Stimulated activated naive B cell treated with anti-CD40 and anti-IgM and Interleukin-4, amounts not matched to agents 10 μg/mL and 1 μg/mL and 100 μg/mL, for 72 hours (primary cell): Measurements from ENCODE around the gene C3.
"Not testable (repeated sequence)": the region's sequence is repeated elsewhere in the genome, so short reads cannot be mapped to it uniquely, and the experiment has no call there.

Experiments used
- ATAC-seq, 2 donors: fragments of 150-1000 bp; cut with Tn5 transposase; replicated peaks; 2 replicates each; pipeline ENCODE4 v1.10.0; 2021; ENCODE audit warnings: moderate library complexity in 1 of 2
- DNase-seq: peaks from one replicate; pipeline ENCODE4 v3.0.0; 2021
- H3K27ac Mint-ChIP-seq: one replicate; pipeline ENCODE4 v1.8.0; 2022; ENCODE audit warnings: mild to moderate bottlenecking, mixed read lengths
- H3K27me3 Mint-ChIP-seq, 2 donors: one replicate each; pipeline ENCODE4 v1.8.0; 2022; ENCODE audit warnings: mixed read lengths in 2 of 2
- H3K36me3 Mint-ChIP-seq, 2 donors: one replicate each; pipeline ENCODE4 v1.8.0; 2022; ENCODE audit warnings: mixed read lengths in 2 of 2, mild to moderate bottlenecking in 1 of 2
- H3K4me1 Mint-ChIP-seq, 2 donors: one replicate each; pipeline ENCODE4 v1.8.0; 2022; ENCODE audit warnings: mixed read lengths in 2 of 2, mild to moderate bottlenecking in 1 of 2
- H3K4me3 Mint-ChIP-seq, 2 donors: one replicate each; pipeline ENCODE4 v1.8.0; 2022; ENCODE audit warnings: mild to moderate bottlenecking in 2 of 2, mixed read lengths in 2 of 2, moderate library complexity in 1 of 2
- H3K9me3 Mint-ChIP-seq, 2 donors: one replicate each; pipeline ENCODE4 v1.8.0; 2022; ENCODE audit warnings: mixed read lengths in 2 of 2, mild to moderate bottlenecking in 1 of 2

Gene C3

DNA sequence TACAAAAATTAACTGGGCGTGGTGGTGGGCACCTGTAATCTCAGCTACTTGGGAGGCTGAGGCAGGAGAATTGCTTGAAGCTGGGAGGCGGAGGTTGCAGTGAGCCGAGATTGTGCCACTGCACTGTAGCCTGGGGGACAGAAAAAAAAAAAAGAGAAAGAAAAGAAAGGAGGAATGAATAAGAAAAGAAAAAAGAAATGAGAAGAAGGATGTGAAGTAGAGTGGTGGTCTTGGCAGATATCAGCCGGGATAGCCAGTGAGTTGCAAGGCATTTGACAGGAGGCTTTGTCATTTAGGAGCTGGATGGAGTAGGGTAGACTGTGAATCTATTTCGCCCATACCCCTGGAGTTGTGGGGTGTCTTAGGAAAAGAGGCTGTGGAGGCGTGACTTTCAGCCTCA, 46.0 kb downstream of the C3 start:
- ATAC-seq, DNase-seq, H3K9me3 Mint-ChIP-seq, H3K36me3 Mint-ChIP-seq: not testable (repeated sequence)
- H3K27me3 Mint-ChIP-seq = peaks cover 18 to 27% of the 10 kb centered on the region in 2 donors
- peaks cover 43 to 48% of the 10 kb centered on the region in 2 donors for H3K4me1 Mint-ChIP-seq
- H3K4me3 Mint-ChIP-seq = peak overlapping the region; percentile 23 to 45
- H3K27ac Mint-ChIP-seq = peak overlapping the region; percentile 56

DNA sequence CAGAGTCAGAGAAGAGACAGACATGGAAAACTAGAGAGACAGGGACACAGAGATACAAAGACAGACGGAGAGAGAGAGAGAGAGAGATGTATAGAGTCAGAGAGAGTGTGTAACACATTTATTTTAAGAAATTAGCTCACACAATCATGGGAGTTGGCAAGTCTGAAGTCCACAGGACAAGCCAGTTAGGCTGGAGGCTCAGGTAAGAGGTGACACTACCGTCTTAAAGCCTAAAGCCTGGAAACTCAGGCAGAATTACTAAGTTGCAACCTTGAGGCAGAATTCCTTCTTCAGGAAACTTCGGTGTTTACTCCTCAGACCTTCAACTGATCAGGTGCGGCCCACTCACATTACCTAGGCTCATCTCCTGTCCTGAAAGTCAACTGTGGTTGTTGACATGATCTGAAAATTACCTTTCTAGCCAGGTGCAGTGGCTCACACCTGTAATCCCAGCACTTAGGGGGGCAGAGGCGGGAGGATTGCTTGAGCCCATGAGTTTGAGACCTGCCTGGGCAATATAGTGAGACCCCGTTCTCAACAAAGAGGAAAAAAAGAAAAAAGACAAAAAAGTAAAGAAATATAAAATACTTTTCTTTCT, 47.7 kb downstream of the C3 start:
- H3K4me3 Mint-ChIP-seq = no peak overlapping the region
- peaks cover under 1 to 3% of the 10 kb centered on the region in 2 donors for H3K9me3 Mint-ChIP-seq
- H3K4me1 Mint-ChIP-seq = peaks cover 42 to 44% of the 10 kb centered on the region in 2 donors
- H3K36me3 Mint-ChIP-seq = peaks cover 0 to 2% of the 10 kb centered on the region in 2 donors
- H3K27ac Mint-ChIP-seq = no peak overlapping the region
- H3K27me3 Mint-ChIP-seq = peaks cover 10 to 24% of the 10 kb centered on the region in 2 donors
- DNase-seq (no peak), ATAC-seq (no peak)

DNA sequence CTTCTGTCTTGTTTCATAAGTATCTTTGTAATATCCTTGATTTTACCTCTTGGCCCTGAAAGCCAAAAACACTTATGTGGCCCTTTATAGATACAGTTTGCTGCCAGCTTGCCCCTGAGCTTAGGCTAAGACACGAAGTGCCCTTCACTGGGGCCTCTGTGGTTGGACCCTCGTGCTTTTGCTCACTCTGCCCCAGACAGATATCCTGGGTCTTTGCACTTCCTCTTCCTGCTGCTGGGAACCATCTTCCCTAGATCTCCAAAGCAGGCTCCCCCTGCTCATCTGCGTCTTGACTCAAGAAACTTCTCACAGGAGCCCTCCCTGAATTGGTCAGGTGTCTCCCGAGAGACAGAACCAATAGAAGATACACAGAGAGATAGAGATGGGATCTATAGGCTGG, 48.5 kb downstream of the C3 start:
- Mint-ChIP-seq H3K27ac (no peak overlapping the region), H3K4me3 (no peak overlapping the region), H3K4me1 (peaks cover 38 to 40% of the 10 kb centered on the region in 2 donors), H3K27me3 (peaks cover 4 to 18% of the 10 kb centered on the region in 2 donors), H3K9me3 (no peaks in the 10 kb centered on the region), H3K36me3 (no peaks in the 10 kb centered on the region)
- ATAC-seq (no peak), DNase-seq (no peak)

DNA sequence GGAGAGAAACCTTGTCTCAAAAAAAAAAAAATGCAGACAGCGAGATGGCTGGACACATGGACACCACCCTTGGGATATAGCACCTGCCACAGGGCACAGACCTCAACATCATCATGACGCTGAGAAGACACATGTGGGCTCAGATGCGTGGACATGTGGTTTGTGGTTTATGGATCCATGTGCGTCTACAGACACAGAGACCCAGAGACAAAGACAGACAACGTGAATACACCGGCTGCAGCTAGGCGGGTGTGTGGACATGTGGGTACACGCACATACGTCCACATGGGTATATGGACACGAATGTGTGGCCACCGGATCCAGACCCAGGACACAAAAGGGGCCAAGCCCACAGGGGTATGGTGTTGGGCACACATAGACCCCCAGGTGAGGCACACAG, 51.8 kb downstream of the C3 start:
- DNase-seq = no peak
- Mint-ChIP-seq H3K4me1 (peaks cover 23 to 25% of the 10 kb centered on the region in 2 donors), H3K27ac (no peak overlapping the region)

DNA sequence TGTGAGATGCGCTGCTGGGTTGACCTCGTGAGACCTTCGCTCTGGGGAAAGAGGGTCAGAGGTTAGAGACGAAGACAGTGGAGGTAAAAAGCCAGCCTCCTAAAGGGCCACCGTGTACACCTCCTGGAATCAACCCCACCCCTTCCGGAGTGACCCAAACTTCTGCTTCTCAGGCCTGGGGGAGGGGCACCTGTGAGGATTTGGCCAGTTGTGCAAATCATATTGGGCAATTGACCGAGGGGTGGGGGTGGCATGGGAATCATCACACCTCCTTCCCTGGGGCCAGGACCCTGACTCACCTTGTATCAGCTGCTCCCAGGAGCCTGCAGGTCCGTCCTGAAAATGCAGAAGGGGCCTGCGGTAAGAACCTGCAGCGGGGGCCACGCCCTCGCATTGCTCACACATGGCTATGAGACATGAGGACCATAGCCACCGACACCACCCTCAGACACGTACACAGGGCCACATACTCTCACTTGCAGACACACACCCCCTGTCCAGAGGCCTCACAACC, 53.3 kb downstream of the C3 start:
- H3K27me3 Mint-ChIP-seq = peaks cover 0 to 11% of the 10 kb centered on the region in 2 donors
- no peaks in the 10 kb centered on the region for H3K9me3 Mint-ChIP-seq
- no peak overlapping the region for H3K4me3 Mint-ChIP-seq
- H3K27ac Mint-ChIP-seq = no peak overlapping the region
- peaks cover 24 to 28% of the 10 kb centered on the region in 2 donors for H3K4me1 Mint-ChIP-seq
- DNase-seq (no peak), ATAC-seq (no peak)
- H3K36me3 Mint-ChIP-seq = peaks cover 2 to 10% of the 10 kb centered on the region in 2 donors

More for the DNA sequence above, 51.8 kb downstream of the C3 start:
- Mint-ChIP-seq H3K27me3 (peaks cover 0 to 17% of the 10 kb centered on the region in 2 donors), H3K36me3 (peaks cover 2 to 10% of the 10 kb centered on the region in 2 donors), H3K4me3 (peak overlapping the region; percentile 44 to 64), H3K9me3 (no peaks in the 10 kb centered on the region)
- ATAC-seq = no peak

DNA sequence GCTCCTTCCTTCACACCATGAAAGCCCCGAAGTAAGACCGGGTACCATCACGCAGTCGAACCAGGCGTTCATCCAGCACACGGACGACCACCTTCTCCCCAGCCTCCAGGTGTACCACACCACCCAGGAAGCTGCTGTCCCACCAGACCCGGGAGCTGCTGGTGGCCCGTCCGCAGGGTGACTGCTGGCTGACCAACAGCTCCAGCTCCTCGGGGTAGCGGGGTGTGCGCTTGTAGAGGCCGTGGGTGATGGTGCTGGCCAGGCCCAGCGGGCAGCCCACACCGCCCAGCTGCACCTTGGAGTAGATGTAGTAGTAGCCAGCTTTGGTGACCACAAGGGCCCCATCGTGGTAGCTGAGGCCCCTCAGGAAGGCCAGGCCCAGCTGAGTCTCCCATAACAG, 55.5 kb downstream of the C3 start:
- Mint-ChIP-seq H3K27ac (no peak overlapping the region), H3K4me1 (peaks cover 31 to 33% of the 10 kb centered on the region in 2 donors), H3K9me3 (no peaks in the 10 kb centered on the region), H3K36me3 (peaks cover 5 to 13% of the 10 kb centered on the region in 2 donors), H3K27me3 (peaks cover 8 to 17% of the 10 kb centered on the region in 2 donors), H3K4me3 (no peak overlapping the region)
- no peak for DNase-seq
- ATAC-seq = no peak

DNA sequence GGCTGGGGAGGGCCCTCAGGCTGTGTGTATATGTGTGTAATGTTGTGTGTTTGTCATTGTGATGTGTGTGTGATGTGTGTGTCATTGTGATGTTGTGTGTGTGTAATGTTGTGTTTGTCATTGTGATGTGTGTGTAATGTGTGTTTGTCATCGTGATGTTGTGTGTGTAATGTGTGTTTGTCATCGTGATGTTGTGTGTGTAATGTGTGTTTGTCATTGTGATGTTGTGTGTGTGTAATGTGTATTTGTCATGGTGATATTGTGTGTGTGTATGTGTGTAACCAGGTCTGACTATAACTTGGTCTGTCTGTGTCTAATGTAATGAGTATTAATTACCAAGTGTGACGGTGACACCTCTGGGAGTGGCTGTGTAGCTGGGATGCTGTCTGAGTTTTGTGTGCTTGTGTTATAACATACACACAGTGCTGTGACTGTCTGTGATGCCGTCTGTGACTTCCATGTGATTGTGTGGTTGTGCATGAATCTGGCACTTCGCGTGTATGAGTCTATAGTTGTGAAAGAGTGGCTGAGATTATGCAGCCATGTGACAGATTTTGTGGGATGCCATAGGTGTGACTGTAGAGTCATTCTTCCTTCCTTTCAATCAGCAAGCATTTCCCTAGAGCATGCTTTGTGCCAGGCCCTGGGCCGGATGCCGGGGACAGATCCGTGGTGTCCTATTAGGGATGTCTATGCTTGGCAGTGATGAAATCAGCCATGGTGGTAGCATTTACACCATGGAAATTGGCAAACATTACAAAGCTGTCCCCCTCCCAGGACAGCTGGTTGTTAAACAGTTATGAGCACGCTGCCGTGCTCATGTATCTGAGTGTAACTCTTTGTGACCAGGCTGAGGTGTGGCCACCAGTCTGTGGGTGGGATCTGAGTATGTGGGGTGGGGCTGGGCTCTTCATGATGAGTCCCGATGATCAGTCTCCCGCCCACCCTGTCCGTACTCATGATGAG, 56.9 kb downstream of the C3 start:
- Mint-ChIP-seq H3K27me3 (peaks cover 16 to 24% of the 10 kb centered on the region in 2 donors), H3K27ac (no peak overlapping the region), H3K4me1 (peaks cover 21 to 23% of the 10 kb centered on the region in 2 donors), H3K9me3 (no peaks in the 10 kb centered on the region), H3K36me3 (peaks cover 5 to 13% of the 10 kb centered on the region in 2 donors), H3K4me3 (no peak overlapping the region)
- ATAC-seq (no peak), DNase-seq (no peak)

DNA sequence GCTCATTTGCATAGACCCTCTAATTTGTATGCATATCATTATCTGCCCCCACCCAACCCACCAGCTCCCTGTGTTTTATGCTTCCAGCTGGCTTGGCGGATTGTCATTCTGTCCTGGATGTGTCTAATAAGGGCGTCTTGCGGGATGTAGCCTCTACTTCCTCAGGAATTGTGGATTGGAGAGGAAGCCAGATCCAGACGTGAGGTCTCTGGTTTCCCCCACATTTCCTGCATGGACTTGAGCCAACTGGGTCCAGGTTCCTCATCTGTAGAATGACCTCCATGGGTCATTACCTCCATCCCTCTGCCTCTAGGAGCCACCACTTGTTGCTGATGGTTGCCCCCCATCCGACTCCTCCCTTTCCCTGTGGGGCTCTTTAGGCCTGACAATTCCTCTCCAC, 57.7 kb downstream of the C3 start:
- H3K36me3 Mint-ChIP-seq = peaks cover 5 to 13% of the 10 kb centered on the region in 2 donors
- H3K27ac Mint-ChIP-seq = no peak overlapping the region
- no peak overlapping the region for H3K4me3 Mint-ChIP-seq
- no peaks in the 10 kb centered on the region for H3K9me3 Mint-ChIP-seq
- peaks cover 20 to 22% of the 10 kb centered on the region in 2 donors for H3K4me1 Mint-ChIP-seq
- no peak for DNase-seq
- peaks cover 21 to 31% of the 10 kb centered on the region in 2 donors for H3K27me3 Mint-ChIP-seq
- no peak for ATAC-seq

DNA sequence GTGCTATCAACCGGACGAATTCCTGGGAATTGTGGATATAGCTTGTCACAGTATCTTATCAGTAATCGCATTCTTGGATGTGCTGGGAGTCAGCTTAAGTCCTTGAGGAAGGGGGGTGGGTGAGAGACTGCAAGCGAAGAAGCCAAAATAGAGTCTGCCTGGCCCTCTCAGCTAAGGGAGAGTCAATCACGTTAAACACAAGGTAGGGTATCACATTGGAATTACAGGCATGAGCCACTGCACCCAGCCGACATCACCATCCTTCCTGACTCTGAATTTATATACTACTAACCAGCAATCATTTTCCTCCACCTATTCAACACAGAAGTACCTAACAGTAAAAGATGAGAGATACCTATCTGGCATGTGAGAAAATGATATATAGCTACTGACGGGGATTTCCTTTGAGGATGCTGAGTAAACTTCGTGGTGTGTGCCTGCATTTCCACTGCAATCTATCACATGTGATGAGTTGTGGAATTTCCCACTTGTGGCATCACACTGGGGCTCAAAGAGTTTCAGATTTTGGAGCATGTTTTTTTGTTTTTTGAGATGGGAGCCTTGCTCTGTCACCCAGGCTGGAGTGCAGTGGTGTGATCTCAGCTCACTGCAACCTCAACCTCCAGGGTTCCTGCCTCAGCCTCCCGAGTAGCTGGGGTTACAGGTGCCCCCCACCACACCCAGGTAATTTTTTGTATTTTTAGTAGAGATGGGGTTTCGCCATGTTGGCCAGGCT, 58.8 kb downstream of the C3 start:
- H3K27ac Mint-ChIP-seq = peak overlapping the region; percentile 94
- peaks cover 26 to 36% of the 10 kb centered on the region in 2 donors for H3K27me3 Mint-ChIP-seq
- H3K4me1 Mint-ChIP-seq = peaks cover 20 to 22% of the 10 kb centered on the region in 2 donors
- peak overlapping the region; percentile 30 to 40 for H3K4me3 Mint-ChIP-seq
- H3K9me3 Mint-ChIP-seq = not testable (repeated sequence)
- H3K36me3 Mint-ChIP-seq = peaks cover 5 to 13% of the 10 kb centered on the region in 2 donors
- DNase-seq (peak; percentile 49), ATAC-seq (peak; percentile 95 to 96)

DNA sequence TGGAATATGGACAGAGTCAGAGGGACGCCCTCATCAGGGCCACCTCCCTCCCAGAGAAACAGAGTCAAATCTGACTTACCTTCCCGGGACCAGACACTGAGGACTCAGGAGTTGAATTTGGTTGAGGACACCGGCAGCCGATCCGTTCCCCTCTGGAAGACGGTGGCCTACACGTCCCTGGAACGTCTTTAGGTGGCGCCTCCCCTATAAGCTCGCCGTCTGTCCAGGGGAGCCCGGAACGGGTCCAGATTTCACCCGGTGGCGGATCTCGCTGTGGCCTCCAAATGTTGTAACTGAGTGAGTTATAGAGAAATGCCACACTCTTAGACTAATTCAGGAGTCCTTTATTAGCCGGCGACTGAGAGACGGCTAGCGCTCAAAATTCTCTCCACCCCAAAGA, 59.5 kb downstream of the C3 start:
- Mint-ChIP-seq H3K9me3 (no peaks in the 10 kb centered on the region), H3K36me3 (peaks cover 5 to 13% of the 10 kb centered on the region in 2 donors), H3K4me3 (peak overlapping the region; percentile 18 to 54), H3K27ac (no peak overlapping the region), H3K4me1 (peaks cover 20 to 22% of the 10 kb centered on the region in 2 donors), H3K27me3 (peaks cover 28 to 36% of the 10 kb centered on the region in 2 donors)
- DNase-seq (no peak), ATAC-seq (no peak)

DNA sequence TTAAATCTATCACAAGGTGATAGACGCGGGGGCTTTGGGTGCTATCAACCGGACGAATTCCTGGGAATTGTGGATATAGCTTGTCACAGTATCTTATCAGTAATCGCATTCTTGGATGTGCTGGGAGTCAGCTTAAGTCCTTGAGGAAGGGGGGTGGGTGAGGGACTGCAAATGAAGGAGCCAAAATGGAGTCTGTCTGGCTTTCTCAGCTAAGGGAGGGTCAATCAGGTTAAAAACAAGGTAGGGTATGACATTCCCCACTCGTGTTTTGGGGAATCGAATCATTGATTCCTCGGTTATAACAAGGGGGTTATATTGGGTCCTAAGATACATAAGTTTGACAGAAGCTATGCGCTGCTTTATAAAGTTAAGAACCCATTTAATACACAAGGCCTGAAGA, 64.1 kb downstream of the C3 start:
- Mint-ChIP-seq H3K27me3 (peaks cover 29 to 32% of the 10 kb centered on the region in 2 donors), H3K4me1 (peaks cover 23 to 27% of the 10 kb centered on the region in 2 donors)
- H3K9me3 Mint-ChIP-seq, ATAC-seq, DNase-seq, H3K4me3 Mint-ChIP-seq, H3K36me3 Mint-ChIP-seq, H3K27ac Mint-ChIP-seq: not testable (repeated sequence)

DNA sequence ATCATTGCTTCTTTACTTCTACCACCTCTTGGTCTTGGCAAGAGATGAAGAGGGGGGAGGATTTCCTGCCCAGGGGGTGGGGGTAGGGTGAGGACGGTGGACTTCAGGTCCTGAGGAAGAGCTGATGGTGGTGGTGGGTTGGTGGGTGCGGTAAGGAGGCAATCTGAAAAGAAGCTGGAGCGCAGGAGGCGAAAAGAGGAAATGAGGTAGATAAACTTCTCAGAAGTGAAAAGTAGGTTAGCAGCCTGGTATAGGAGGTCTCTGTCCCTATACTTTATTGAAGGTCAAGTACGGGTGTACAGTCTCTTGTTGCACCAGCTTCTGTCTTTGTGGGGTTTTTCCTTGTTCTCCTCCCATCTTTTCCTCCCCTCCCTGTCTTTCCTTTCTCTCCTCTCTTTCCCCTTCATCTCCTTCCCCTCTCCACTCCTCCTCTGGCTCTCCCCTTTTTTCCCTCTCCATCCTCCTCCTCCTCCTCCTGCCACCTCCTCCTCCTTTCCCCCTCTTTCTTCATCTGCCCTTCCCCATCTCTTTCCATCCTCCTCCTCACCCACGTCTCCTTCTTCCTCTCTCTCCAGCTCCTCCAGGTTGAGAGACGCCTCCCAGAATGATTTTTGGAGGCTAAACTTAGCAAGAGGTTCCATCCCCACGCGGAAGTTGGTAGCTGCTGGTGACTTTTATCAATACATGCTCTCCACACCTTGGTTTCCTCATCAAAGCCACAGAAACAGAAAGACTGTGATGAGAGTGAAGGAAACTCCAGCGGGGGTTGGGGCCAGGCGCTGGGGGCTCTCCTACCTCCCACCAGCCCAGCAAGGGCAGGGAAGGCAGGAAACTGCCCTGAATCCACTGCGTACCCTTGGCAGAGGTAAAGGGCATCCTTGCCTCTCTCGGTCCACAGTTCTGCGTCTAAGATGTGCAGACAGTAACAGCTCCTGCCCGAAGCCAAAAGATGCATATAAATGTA, 65.8 kb downstream of the C3 start:
- H3K27me3 Mint-ChIP-seq = peaks cover 26 to 32% of the 10 kb centered on the region in 2 donors
- peaks cover 14 to 17% of the 10 kb centered on the region in 2 donors for H3K4me1 Mint-ChIP-seq
- no peaks in the 10 kb centered on the region for H3K36me3 Mint-ChIP-seq
- H3K4me3 Mint-ChIP-seq = peak overlapping the region; percentile 71 to 84
- DNase-seq = no peak
- no peaks in the 10 kb centered on the region for H3K9me3 Mint-ChIP-seq
- peak; percentile 92 to 94 for ATAC-seq
- H3K27ac Mint-ChIP-seq = peak overlapping the region; percentile 92

DNA sequence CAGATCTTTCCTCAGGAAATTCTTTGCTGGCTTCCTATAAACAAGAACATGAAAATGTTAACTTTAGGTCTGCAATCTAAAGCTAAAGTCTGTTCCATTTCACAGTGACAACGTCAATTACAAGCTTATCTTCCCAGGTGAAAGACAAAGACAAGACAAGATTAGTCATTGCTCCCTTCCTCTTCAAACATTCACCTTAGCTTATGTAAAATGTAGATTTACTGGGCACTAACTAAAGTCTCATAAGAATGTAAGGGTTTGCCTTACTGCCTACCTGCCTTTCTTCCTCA, 67.7 kb downstream of the C3 start:
- no peaks in the 10 kb centered on the region for H3K9me3 Mint-ChIP-seq
- peaks cover 17 to 25% of the 10 kb centered on the region in 2 donors for H3K27me3 Mint-ChIP-seq
- no peak overlapping the region for H3K27ac Mint-ChIP-seq
- DNase-seq = no peak
- H3K36me3 Mint-ChIP-seq = no peaks in the 10 kb centered on the region
- H3K4me3 Mint-ChIP-seq = no peak overlapping the region
- peaks cover 10 to 17% of the 10 kb centered on the region in 2 donors for H3K4me1 Mint-ChIP-seq
- ATAC-seq = no peak
